ENCODE measurements around the gene AKT1S1.
"Not testable (repeated sequence)": the region's sequence is repeated elsewhere in the genome, so short reads cannot be mapped to it uniquely, and the experiment has no call there.

Gene AKT1S1

GRCh38 chr19:49837009-49837310, 40.2 kb downstream of the AKT1S1 start:
- DNase-seq (ENCODE audit: low read depth, low spot score) = no peak

- no peak for DNase-seq (ENCODE audit: low read depth, low spot score)
These were observed 40.8 kb downstream of the AKT1S1 start for GRCh38 chr19:49836176-49837008.

GRCh38 chr19:49835562-49835961, 41.6 kb downstream of the AKT1S1 start:
- no peak for DNase-seq (ENCODE audit: low read depth, low spot score)

- no peak for DNase-seq (ENCODE audit: low read depth, low spot score)
These were observed 43.6 kb downstream of the AKT1S1 start for GRCh38 chr19:49833599-49833998.

- no peak for DNase-seq (ENCODE audit: low read depth, low spot score)
These were observed 44.6 kb downstream of the AKT1S1 start for GRCh38 chr19:49832556-49832955.

- no peak for DNase-seq (ENCODE audit: low read depth, low spot score)
These were observed 45.6 kb downstream of the AKT1S1 start for GRCh38 chr19:49831592-49831991.

- DNase-seq (ENCODE audit: low read depth, low spot score) = no peak
These were observed 46.4 kb downstream of the AKT1S1 start for GRCh38 chr19:49830766-49831165.

- no peak for DNase-seq (ENCODE audit: low read depth, low spot score)
These were observed 47.4 kb downstream of the AKT1S1 start for GRCh38 chr19:49829721-49830120.

GRCh38 chr19:49829200-49829599, 48.0 kb downstream of the AKT1S1 start:
- no peak for DNase-seq (ENCODE audit: low read depth, low spot score)

GRCh38 chr19:49827034-49827433, 50.1 kb downstream of the AKT1S1 start:
- no peak for DNase-seq (ENCODE audit: low read depth, low spot score)

GRCh38 chr19:49824662-49825061, 52.5 kb downstream of the AKT1S1 start:
- DNase-seq (ENCODE audit: low read depth, low spot score) = no peak

- no peak for DNase-seq (ENCODE audit: low read depth, low spot score)
These were observed 53.7 kb downstream of the AKT1S1 start for GRCh38 chr19:49823472-49823871.

GRCh38 chr19:49820125-49820524, 57.0 kb downstream of the AKT1S1 start:
- DNase-seq (ENCODE audit: low read depth, low spot score) = no peak

- DNase-seq (ENCODE audit: low read depth, low spot score) = not testable (repeated sequence)
These were observed 57.6 kb downstream of the AKT1S1 start for GRCh38 chr19:49819452-49820115.
